GM19240 (cell line): ENCODE results near the gene HDAC4.

Source experiments
- DNase-seq: peaks from one replicate; pipeline ENCODE4 v3.0.0; 2011; ENCODE audit warnings: low spot score; ENCODE audit not compliant: insufficient read length

The HDAC4 gene

DNA sequence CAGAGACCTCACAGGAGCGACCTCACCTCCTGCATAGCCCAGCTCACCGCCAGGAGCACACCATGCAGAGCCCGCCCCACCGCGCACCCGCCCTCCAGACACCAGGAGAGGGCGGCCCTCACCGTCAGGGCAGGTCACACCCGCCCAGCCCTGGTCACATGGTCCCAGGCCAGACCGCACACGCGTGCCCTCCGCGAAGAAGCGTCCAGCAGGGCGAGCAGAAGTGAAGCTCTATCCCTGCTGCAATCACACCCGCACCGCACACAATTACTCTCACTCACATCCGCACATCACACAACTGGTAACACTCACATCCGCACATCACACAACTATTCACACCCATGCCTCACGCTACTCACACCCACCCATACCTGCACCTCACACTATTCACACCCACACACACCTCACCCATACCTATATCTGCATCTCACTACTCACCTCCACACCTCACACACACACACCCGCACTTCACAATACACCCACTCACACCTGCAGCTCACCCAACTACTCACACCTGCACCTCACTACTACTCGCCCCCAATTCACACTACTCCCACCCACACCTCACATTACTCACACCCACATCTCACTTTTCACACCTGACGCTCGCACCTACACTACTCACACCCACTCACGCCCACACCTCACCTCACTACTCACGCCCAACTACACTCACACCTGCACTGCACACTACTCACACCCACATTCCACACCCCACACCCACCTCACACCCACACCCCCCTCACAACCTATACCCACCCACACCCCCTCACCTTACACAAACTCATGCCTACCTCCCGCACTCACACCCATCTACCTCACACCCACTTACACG lies 242.0 kb downstream of the HDAC4 start:
- no peak for DNase-seq

DNA sequence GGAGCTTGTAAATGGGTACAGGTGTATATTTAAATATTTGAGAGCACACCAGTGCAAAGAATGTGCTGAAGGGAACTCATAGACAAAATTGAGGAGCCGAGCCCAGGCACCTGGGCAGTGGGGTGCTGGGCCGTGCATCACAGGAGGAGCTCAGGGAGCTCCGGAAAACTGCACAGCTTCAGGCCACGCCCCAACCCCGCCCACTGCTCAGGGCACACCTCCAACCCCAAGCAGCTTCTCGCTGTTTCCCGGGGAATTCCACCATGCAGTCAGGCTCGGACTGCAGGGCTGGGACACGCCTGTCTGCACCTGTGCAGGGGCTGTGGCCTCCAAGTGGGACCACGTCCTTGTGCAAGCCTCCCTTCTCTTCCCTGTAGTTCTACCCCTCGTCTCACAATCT lies 243.0 kb downstream of the HDAC4 start:
- DNase-seq: no peak

DNA sequence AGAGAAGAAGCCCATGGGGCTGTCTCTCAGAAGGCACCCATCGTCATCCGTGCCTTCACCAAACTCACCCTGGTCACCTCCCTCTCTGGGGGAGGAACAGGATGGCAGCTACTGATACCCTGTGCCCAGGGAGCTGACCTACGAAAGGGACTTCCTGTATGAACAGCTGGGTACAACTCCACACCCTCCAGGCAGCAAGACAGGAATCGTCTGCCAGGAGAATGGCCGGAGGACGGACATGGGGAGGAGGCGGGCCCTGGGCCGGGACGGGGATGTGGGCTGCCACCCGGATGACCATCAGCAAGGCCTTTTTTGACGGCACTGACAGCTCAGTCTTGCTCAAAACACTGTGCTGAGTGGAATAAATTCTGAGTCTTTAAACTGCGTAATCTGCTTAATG lies 243.6 kb downstream of the HDAC4 start:
- no peak for DNase-seq

- no peak for DNase-seq
These were observed 244.1 kb downstream of the HDAC4 start for GRCh38 chr2:239156516-239157265.

DNA sequence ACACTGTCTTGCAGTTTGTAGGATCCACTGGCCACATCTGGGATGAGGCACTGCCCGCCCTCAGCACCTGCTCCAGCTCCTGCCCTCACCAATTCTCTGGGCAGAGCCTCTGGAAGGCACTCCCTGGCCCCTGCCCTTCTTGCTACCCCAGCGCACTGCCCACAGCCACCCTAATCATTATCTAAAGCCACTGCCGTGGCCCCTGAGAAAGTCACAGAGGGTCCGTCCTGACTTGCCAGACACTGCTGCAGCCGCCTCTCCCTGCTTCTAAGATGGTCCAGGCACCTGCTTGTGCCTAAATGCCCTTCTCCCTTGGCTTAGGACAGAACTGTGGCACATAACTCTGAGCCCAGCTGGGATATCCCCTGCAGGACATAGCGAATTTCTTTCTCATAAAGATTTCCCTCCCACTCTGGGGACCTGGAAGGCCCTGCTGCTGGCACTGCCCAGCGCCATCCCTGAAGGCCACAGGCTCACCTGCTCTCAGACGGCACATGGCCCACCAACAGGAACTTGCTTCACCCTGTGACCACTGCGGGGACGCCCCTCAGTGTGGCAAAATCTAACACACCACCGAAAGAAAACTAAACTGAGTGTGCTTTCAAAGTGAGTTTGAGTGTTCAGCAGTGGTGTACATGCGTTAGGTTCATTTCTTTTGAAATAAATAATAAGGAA lies 244.9 kb downstream of the HDAC4 start:
- no peak for DNase-seq

DNA sequence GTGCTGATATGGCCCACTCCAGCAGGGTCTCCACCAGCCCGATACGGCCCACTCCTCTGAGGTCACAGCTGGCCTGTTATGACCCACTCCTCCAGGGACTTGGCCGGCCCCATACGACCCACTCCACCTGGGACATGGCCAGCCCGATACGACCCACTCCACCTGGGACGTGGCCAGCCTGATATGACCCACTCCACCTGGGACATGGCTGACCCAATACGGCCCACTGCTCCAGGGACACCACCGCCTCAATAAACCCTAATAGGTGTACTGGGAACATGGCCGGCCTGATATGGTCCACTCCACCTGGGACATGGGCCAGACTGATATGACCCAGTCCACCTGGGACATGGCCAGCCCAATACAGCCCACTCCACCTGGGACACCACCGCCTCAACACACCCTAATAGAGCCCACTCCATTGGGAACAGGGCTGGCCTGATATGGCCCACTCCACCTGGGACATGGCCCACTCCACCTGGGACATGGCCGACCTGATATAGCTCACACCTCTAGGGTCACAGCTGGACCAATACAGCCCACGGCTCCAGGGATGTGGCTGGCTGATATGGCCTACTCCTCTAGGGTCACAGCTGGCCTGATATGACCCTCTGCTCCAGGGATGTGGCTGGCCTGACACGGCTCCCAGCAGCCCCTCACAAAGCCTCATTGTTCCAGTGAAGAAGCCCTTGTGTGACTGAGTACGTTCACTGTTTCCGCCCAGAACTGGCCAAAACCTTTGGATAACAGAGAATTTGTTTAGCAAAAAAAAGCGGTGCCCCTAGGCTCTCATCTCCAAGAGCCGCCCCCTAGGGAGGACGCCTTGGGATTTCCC lies 245.6 kb downstream of the HDAC4 start:
- no peak for DNase-seq

DNA sequence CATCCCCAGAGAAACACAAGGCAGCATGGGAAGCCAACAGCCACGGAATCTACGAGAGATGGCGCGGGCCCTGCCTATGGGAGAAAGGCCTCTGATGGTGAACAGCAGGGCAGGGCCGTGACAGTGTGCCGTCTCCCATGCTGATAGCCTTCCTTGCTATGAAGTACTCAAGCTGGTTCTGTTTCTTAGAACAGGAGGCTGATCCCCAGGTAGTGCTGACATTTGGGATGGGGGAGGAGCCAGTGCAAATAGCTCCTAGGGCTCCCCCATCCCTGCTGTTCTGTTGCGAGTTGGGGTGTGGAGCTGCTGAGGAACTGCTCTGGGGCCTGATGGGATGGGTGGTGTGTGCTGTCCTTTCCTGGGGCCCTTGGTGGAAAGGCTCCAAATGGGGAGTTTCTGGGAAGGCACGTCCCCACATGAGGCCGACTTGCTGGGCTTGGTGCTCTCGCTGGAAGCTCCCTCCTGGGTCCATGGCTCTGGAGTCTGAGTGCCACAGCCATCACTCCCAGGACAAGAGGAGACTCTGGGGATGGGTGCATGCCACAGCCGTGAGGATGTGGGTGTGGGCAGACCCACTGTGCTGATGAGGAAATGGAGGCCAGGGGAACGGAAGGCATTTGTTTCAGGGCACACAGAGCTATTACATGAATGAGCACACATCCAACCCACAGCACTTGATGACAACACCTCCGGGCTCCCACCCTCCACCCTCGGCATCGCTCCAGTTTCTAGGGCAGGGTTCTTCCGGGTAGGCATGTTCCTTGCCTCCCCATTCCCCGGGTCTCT lies 246.8 kb downstream of the HDAC4 start:
- DNase-seq: no peak

- DNase-seq: no peak
These were observed 247.9 kb downstream of the HDAC4 start for GRCh38 chr2:239152916-239153305.

DNA sequence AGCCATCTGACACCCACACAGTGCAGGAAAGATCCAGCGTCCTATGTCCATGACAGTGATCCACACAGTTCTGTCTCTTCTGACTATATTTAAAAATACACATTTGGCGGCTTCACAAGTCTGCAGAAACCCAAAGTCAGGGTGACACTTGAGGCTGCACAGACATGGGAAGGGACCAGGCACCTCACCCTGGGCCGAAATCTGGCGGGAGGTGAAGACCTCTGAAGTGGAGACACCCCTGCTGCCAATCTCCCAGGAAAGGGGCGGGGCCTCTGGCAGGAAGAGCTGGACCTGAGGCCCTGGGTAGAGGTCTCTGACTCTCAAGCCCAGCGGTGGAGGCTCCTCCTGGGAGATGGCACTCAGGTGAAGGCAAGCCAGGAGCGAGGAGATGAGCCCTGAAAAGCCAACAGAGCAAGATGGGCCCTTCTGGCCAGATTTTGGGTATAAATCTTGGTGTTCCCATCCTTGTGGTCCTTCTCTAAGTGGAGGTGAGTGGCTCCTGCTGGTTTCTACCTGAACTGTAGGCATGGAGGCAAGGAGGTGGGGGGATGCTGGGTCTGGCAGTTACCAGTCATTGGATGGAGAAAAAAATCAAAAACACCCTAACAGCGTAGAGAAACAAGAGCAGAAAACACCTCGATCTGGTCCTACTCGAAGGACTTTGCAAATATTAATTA lies 248.4 kb downstream of the HDAC4 start:
- DNase-seq: no peak

GRCh38 chr2:239151201-239152131 lies 249.4 kb downstream of the HDAC4 start:
- no peak for DNase-seq

GRCh38 chr2:239150125-239151011 lies 250.5 kb downstream of the HDAC4 start:
- no peak for DNase-seq

DNA sequence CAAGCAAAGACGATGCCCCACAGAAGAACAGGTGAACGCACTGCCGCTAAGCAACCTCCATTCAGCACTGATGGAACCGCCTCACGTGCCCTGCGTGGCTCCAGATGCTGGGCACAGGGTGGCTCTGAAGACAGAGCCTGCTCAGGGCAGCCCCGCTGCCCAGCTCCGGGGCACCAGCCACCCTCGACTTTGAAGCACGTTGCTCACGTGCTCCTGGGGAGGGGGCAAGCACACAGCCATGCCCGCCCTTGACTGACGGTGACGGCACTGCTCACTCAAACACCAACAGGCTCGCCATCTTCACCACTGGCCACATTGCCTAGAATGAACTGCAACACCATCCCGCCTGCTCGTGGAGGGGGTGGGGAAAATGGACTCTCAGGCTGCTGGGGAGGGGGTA lies 251.3 kb downstream of the HDAC4 start:
- DNase-seq: no peak

GRCh38 chr2:239148495-239149200 lies 252.2 kb downstream of the HDAC4 start:
- DNase-seq: no peak

GRCh38 chr2:239147376-239147775 lies 253.4 kb downstream of the HDAC4 start:
- DNase-seq: no peak

DNA sequence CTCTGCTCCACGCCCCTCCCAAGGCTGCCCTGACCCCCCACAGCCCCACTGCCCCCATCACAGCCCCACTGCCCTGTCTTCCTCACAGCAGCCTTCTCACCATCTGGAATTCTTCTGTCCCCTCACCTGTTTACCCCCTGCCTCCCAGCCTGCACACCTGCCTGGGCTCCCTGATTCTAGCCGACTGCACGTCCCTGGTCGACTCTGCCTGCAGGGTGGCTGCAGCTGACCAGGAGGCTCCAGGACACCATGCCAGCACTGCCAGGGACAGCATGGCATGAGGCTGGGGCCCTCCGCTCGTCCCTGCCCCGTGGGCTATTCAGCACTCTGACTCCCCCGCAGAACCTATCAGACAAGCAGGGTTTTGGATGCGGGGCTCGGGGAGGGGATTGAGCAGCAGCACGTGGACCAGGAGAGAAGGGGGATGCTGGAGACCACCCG lies 254.1 kb downstream of the HDAC4 start:
- no peak for DNase-seq

GRCh38 chr2:239146011-239146641 lies 254.7 kb downstream of the HDAC4 start:
- peak; percentile 39 for DNase-seq

DNA sequence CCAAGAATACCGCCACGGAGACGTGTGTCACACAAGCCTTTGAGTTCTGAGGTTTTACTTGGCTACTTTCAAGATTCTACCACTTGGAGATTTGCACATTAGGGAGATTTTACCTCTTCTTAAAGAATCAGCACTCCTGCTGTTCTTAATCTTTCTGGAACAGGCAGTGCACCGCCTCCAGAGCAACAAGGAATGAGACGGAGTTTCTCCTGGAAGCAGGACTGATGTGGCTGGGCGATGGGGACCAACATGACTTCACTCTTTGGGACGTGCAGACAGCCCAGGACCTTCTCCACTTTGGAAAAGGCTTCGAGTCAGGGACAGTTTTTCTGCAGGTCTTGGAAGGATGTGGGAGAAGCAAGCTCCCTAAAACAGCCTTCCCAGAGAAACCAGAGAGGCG lies 255.2 kb downstream of the HDAC4 start:
- no peak for DNase-seq
